OCI-LY7 (cell line): ENCODE measurements around the gene LIN7A. TPM values are rescaled to one million over a fixed set of nuclear protein-coding genes. Genes with fewer than 3 reads are reported as not detected.

Experiments
- BruUV-seq: library from RNA; stranded (reverse); fragments of 400-500 nt; replicated peaks from 2 replicates; lab custom pipeline; 2021; lab: Mats Ljungman, UMichigan
- CTCF ChIA-PET: fragments of 300-600 bp; sonication (Branson Sonifier 250); formaldehyde crosslinking; loops from one replicate; lab custom pipeline; 2022; ENCODE audit warnings: antibody characterized with exemption; ENCODE audit not compliant: unreplicated experiment; lab: Charles Lee
- POLR2A ChIA-PET: fragments of 300-600 bp; sonication (Branson Sonifier 250); formaldehyde crosslinking; loops from one replicate; lab custom pipeline; 2022; ENCODE audit warnings: antibody characterized with exemption; lab: Charles Lee
- DNase-seq: peaks from one replicate; pipeline ENCODE4 v3.0.0-alpha.2; 2015; ENCODE audit warnings: low spot score
- H2AFZ ChIP-seq: fragments of 200-600 bp; sonication (generic), shearing (Covaris generic); 2 replicates; pipeline ENCODE4 v1.6.1; 2014; ENCODE audit warnings: mild to moderate bottlenecking, antibody characterized with exemption, low read length, moderate library complexity
- H3K27ac ChIP-seq: fragments of 200-600 bp; sonication (generic); 2 replicates; pipeline ENCODE4 v1.5.1; 2014; ENCODE audit warnings: mixed run types, low read depth, mild to moderate bottlenecking, moderate library complexity, low read length, inconsistent platforms; ENCODE audit not compliant: poor library complexity, severe bottlenecking
- H3K36me3 ChIP-seq: fragments of 200-600 bp; sonication (generic); 2 replicates; pipeline ENCODE4 v1.6.1; 2014; ENCODE audit warnings: mild to moderate bottlenecking, antibody characterized with exemption, low read length, moderate library complexity, mixed read lengths; ENCODE audit not compliant: insufficient read depth
- H3K4me1 ChIP-seq: fragments of 200-600 bp; sonication (generic); 2 replicates; pipeline ENCODE4 v1.5.1; 2014; ENCODE audit warnings: mild to moderate bottlenecking, low read length; ENCODE audit not compliant: insufficient read depth, poor library complexity, severe bottlenecking
- H3K4me2 ChIP-seq: fragments of 200-600 bp; sonication (generic); 2 replicates; pipeline ENCODE4 v1.6.1; 2014; ENCODE audit warnings: mild to moderate bottlenecking, low read length
- H3K4me3 ChIP-seq: fragments of 200-600 bp; sonication (generic); 2 replicates; pipeline ENCODE4 v1.5.1; 2014; ENCODE audit warnings: mild to moderate bottlenecking, low read depth, low read length; ENCODE audit not compliant: poor library complexity, severe bottlenecking
- H3K79me2 ChIP-seq: fragments of 200-600 bp; sonication (generic); 2 replicates; pipeline ENCODE4 v1.6.1; 2016; ENCODE audit warnings: low read depth, mild to moderate bottlenecking, low read length, moderate library complexity, mixed read lengths; ENCODE audit not compliant: insufficient read depth
- H3K9me2 ChIP-seq: fragments of 200-600 bp; sonication (generic); 2 replicates; pipeline ENCODE4 v1.6.1; 2016; ENCODE audit warnings: mild to moderate bottlenecking, low read length, mixed read lengths; ENCODE audit not compliant: insufficient read depth
- H3K9me3 ChIP-seq: fragments of 200-600 bp; sonication (generic); 2 replicates; pipeline ENCODE4 v1.6.1; 2014; ENCODE audit warnings: mild to moderate bottlenecking, mixed run types, low read length, mixed read lengths
- H4K20me1 ChIP-seq: fragments of 200-600 bp; sonication (generic); 2 replicates; pipeline ENCODE4 v1.6.1; 2014; ENCODE audit warnings: mild to moderate bottlenecking, antibody characterized with exemption, low read length, moderate library complexity, mixed read lengths; ENCODE audit not compliant: insufficient read depth
- EZH2phosphoT487 ChIP-seq: fragments of 200-600 bp; sonication (generic); IDR thresholded peaks from 2 replicates; pipeline ENCODE4 v1.6.1; 2018; ENCODE audit warnings: low read depth, borderline replicate concordance, mild to moderate bottlenecking, mixed run types, antibody characterized with exemption, low read length, moderate library complexity, mixed read lengths
- intact Hi-C: fragments of 100-400 bp; cut with micrococcal nuclease; formaldehyde crosslinking; loops from one replicate; pipeline ENCODE4 v1.10.0; 2022; ENCODE audit not compliant: unreplicated experiment
- total RNA-seq, 2 experiments: library from RNA; depleted of rRNA in 1 of 2; stranded (reverse); fragments of >200 nt in 1 of 2; shearing (Covaris generic) in 1 of 2; gene quantifications; 2 replicates each; pipeline ENCODE4 v1.2.3, GENCODE V29; 2014 to 2022
- TF ChIP-seq, protein P1 (sequence below): fragments of 200-600 bp; sonication (generic); conservative IDR thresholded peaks from 2 replicates; pipeline ENCODE4 v1.5.1; 2014; ENCODE audit warnings: mild to moderate bottlenecking, antibody characterized with exemption, low read length, moderate library complexity, mixed read lengths

LIN7A gene
- total RNA-seq, 2 experiments from 2014 or later = 0.61 TPM; not detected in 1

DNA sequence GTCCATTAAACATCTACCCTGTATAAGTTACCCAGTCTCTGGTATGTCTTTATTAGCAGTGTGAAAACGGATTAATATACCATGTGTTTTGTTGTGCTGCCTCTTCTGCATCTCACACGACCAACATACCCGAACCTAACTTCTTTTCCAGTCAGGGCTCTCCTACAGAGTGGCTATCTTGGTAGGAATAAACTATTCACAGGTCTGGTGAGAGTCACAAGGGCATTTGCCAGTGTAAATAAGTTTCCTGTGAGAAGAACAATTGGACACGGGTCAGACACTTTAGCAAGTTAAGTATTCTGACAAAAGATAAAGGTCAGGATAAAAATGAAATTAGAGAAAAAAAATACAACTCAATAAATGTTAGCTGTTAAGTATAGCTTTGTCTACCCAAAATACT is 160.1 kb downstream of the LIN7A start:
- no peak overlapping the region for H2AFZ ChIP-seq
- no peak overlapping the region for H3K27ac ChIP-seq
- ChIA-PET POLR2A (interaction anchor here (1.6 to 2.0 kb wide), 2 partner anchors 11 to 173 kb away, joined by 3 to 5 read pairs; no protein-coding TSS in a partner anchor), CTCF (no interaction called here)
- no peaks in the 10 kb centered on the region for H3K79me2 ChIP-seq
- 0 out of 2 replicates have a peak, but pooled peaks cover 8% of the 10 kb centered on the region for H3K9me3 ChIP-seq
- no peak overlapping the region for H3K4me2 ChIP-seq
- no peaks in the 10 kb centered on the region for H4K20me1 ChIP-seq
- H3K36me3 ChIP-seq = no peaks in the 10 kb centered on the region
- TF ChIP-seq, protein P1, sequence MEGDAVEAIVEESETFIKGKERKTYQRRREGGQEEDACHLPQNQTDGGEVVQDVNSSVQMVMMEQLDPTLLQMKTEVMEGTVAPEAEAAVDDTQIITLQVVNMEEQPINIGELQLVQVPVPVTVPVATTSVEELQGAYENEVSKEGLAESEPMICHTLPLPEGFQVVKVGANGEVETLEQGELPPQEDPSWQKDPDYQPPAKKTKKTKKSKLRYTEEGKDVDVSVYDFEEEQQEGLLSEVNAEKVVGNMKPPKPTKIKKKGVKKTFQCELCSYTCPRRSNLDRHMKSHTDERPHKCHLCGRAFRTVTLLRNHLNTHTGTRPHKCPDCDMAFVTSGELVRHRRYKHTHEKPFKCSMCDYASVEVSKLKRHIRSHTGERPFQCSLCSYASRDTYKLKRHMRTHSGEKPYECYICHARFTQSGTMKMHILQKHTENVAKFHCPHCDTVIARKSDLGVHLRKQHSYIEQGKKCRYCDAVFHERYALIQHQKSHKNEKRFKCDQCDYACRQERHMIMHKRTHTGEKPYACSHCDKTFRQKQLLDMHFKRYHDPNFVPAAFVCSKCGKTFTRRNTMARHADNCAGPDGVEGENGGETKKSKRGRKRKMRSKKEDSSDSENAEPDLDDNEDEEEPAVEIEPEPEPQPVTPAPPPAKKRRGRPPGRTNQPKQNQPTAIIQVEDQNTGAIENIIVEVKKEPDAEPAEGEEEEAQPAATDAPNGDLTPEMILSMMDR = no peak
- TF ChIP-seq EZH2phosphoT487 = no peak
- H3K4me3 ChIP-seq = no peak overlapping the region
- no peaks in the 10 kb centered on the region for H3K4me1 ChIP-seq
- intact Hi-C loops = no loop called here
- DNase-seq = no peak
- no peaks in the 10 kb centered on the region for H3K9me2 ChIP-seq
- no TSS peak for BruUV-seq

DNA sequence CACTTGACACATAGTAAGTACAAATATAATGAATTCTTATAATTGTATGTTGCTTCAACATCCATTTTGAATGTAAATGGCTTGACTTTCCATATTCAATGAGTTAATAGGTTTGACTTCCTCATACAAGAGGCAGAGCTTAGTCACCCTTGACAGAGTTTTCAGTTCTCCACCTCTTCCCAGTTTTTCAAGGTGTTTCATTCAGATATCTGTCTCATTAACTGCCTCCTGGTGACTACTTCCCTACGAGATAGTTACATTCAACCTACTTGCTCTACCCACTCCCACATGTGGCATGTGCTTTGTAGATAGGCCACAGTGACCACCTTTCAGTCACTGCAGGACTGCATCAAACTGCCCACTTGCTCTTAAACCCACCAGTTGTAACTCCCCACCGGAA is 161.0 kb downstream of the LIN7A start:
- no peak overlapping the region for H2AFZ ChIP-seq
- H3K4me3 ChIP-seq = no peak overlapping the region
- H3K27ac ChIP-seq = no peak overlapping the region
- no peak overlapping the region for H3K4me2 ChIP-seq
- no peaks in the 10 kb centered on the region for H3K79me2 ChIP-seq
- H3K9me3 ChIP-seq = 0 out of 2 replicates have a peak, but pooled peaks cover 8% of the 10 kb centered on the region
- no TSS peak for BruUV-seq
- TF ChIP-seq EZH2phosphoT487 = no peak
- TF ChIP-seq, protein P1 = no peak
- CTCF ChIA-PET = no interaction called here
- no peaks in the 10 kb centered on the region for H3K4me1 ChIP-seq
- no peak for DNase-seq
- H4K20me1 ChIP-seq = no peaks in the 10 kb centered on the region
- POLR2A ChIA-PET = no interaction called here
- no peaks in the 10 kb centered on the region for H3K9me2 ChIP-seq
- H3K36me3 ChIP-seq = no peaks in the 10 kb centered on the region
- intact Hi-C loops = no loop called here

DNA sequence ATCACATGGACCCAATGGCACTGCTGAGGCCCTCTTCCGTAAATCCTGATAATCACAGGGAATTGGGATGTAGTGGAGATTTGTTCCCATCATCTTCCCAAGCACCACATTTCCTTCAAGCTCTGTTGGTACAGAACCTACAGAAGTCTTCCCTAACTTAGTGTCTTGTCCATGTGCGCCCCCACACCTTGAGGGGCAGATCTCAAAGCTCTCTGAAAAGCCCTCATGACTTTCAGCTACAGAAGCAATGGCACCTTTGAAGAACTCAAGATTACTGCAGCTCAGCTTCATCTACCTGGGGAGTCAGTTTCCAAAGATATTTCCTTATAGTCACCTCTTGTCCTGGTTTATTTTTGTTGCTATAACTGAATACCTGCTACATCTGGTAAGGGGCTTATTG is 166.8 kb downstream of the LIN7A start:
- DNase-seq = no peak
- H3K79me2 ChIP-seq = no peaks in the 10 kb centered on the region
- no peaks in the 10 kb centered on the region for H3K9me3 ChIP-seq
- H3K4me1 ChIP-seq = peaks cover 17% of the 10 kb centered on the region
- intact Hi-C loops = no loop called here
- POLR2A ChIA-PET = no interaction called here
- H3K4me3 ChIP-seq = no peak overlapping the region
- no peaks in the 10 kb centered on the region for H3K36me3 ChIP-seq
- CTCF ChIA-PET = no interaction called here
- no peak overlapping the region for H3K27ac ChIP-seq
- no peak overlapping the region for H2AFZ ChIP-seq
- H3K4me2 ChIP-seq = no peak overlapping the region
- H3K9me2 ChIP-seq = no peaks in the 10 kb centered on the region
- no peaks in the 10 kb centered on the region for H4K20me1 ChIP-seq
- TF ChIP-seq, protein P1 = no peak
- TF ChIP-seq EZH2phosphoT487 = no peak
- no TSS peak for BruUV-seq
